Stromal cell of bone marrow (primary cell): ENCODE data around the gene FNDC3B.
A peak's percentile ranks its signal among the peaks of the same experiment; 100 is the strongest.

ENCODE experiments used
- DNase-seq: peaks from one replicate; pipeline ENCODE4 v3.0.0-alpha.2; 2012; ENCODE audit warnings: low read depth

The FNDC3B gene

DNA sequence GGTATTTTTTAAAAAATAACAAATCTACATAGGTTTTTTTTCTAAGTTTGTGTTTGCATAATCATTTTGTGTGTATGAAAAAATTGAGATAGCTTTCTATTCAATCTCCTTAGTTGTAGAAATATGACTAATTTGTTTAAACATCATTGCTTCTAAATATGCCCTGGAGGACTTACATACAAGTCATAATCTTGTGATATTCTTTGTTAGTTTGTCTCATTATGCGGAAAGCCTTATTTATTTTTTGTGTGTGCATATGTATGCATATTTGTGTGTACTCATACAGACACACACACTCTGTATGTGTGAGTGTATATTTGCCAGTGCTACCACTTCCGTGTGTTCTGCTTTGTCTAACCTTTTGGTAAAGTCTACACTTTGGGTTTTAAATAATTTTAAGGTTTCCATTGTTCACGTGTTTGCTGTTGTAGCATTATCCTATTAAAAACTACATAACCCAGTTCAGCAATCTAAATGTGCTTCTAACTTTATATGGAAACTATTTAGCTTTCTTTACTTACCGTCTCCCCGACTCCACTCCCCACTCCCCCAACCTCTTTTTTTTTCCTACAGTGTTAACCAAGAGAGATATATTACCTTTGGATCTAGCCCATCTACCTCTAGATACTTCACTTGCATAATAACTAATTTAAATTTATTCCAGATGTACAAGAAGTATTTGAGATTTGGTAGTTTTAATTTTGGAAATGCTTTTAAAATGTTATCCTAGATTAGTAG lies 111.7 kb downstream of the FNDC3B start:
- DNase-seq, result no peak

DNA sequence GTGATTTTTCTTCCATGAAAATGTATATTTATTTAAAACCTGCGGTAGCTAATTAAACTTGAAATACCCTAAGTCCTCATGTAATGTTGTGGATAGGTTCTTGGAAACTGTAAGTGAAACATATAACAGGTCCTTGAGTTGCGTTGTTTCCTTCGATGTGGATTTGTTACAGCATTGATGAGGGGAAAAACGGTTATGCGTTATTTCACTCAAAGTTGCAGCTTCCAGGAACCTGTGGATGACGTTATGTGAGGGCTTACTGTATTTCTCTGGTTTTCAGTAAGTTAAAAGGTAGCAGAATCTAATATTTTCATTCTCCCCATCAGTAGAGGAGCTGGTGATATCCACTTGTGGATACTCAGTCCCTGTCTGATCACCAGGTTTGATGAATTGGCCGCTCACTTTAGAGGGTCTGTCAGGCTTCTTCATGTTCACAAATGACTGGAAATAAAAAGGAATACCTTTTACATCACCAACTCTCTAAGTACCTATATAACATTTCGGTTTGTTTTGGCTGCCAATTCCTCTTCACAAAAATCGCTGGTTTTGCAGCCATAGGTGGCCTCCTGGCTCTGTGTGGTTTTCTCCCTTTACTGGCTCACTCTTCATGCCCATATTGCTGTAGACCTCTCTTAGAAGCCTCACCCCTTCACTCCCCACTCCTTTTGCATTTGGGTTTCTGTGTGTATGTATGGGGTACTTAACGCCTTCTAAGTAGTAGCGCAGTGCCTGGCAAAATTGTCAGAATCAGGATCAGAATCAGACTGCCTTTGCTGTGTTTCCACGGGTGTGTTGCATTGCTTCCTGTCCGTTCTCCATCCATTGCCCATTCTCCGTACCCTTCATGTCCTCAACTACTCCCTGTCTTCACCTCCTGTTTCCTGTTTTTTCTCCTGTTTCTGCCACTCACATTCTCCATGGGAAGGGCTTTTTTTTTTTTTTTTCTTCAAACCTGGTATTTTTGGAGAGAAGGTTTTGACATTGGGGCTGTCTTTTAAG lies 112.6 kb downstream of the FNDC3B start:
- no peak for DNase-seq

DNA sequence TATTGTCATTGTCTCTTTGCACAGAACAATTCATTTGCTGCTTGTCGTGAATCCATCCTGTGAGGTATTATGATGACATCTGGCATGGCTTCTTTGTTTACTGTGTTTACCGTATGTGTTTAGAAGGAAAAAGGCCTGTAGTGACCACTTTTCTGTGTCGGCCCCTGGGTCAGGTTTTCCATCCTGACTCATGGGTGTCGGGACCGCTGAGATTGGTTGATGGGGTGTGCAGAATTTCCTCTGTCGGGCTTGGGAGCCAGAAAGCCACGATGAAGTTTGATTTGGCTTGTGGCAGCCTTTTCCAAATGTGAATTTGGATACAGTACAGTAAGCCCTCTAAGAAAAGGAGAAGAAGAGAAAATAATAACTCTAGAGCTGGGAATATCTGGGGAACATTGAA lies 113.5 kb downstream of the FNDC3B start:
- peak; percentile 69 for DNase-seq

DNA sequence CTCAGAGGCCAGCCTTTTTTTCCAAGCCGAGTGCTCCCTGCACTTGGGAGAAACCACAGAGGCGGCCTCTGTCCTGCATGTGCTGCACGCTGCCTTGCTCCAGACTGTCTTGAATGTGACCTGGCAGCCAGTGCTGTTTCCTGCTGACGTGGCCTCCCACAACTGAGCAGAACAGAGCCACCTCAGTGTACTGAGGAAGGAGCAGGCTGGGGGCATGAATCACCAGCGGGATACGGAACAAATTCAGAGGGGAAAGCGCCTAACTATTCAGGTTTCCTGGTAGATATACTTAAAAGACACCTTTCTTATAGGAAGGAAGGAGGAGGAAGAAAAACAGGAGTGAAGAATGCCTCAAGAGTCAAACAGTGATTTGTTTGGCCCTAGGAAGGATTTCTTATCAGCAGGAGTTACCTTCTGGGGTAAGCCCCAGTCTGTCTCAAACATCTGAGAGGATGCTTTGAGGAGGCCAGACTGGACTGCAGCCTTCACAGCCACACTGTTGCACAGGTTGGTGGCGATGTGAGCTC lies 114.0 kb downstream of the FNDC3B start:
- DNase-seq, result peak; percentile 97

DNA sequence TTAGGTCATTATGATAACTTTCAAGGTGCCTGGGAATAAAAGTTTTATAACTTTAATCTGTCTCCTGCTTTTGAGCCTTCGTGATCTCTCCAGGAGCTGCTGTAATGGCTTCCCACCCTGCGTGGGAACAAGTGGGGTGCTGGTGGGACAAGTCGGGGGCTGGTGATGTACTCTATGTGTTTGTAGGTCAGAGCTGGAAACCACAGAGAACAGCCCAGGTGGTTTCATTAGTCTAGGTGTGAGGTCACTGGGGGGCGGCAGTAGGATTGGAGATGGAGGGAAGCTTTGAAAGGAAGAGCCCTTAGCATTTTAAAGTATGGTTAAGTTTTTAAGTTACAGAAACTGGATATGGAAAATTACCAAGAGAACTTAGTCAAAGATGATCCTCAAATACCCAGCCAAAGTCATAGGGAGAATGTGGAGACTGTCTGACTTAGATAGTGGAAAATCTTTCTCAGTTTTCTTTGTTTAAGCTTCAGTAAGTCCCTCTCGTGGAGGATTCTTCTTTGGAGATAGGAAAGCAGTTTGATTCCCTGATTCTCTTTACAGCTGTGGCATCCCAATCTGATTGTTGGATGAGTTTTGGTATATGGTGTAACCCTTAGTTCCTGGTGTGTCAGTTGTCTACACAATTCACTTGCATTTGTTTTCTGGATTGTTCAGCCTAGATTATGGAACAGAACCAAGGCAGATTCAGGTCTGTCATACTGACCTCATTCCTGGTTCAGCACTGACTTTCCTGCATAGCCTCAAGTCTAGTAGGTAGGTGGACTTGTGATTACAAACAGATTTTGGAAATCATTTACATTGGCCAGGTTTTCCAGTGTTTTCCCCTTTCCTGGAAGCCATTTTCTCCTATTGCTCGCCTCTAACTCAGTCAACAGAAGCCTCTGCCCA lies 115.6 kb downstream of the FNDC3B start:
- no peak for DNase-seq

DNA sequence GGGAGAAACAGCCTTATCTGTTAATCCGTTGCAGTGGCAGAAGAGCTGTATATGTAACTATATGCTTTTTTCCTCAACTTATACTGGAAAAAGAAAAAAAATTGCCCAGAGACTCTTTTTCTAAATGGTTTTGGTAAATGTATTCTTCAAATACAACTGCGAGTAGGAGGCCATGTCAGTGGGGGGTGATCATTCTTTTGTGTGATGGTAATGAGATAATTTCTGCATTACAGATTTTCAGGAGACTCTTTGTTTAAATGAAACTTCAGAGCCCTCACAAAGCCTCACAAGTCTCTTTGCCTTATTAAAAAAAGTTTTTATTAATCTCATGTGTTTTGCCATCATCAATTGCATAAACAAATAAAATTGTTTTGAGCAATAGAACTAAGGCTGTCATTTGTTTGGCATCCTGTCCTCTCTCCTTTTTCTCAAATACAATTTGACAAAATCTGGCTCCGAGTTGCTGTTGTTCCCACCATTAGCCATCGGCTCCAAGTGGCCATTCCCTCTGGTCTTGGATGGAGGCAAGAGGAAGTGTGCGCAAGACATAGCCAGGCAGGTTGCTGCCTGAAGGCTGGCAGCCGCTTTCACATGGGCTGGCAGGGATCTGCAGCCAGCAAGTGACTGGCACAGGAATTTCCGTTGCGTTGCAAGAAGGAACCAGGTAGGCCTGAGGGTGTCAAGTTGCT lies 116.7 kb downstream of the FNDC3B start:
- DNase-seq, result no peak

DNA sequence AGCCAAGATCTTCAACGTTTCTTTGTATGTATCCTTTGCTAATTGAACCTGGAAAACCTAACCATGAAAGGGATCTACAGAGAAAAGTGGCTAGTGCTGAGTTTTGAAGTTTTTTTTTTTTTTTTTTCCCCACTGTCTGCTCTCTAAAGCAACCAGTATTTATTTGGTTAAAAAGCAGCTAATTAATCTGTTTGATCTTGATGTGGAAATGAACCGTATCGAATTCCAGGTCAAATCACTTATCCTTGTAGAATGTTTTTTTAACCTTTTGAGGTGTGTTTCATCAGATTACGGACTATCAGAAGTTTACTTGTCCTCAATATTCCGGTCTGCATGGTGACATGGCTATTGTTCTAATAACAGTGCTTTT lies 117.2 kb downstream of the FNDC3B start:
- DNase-seq, result no peak

DNA sequence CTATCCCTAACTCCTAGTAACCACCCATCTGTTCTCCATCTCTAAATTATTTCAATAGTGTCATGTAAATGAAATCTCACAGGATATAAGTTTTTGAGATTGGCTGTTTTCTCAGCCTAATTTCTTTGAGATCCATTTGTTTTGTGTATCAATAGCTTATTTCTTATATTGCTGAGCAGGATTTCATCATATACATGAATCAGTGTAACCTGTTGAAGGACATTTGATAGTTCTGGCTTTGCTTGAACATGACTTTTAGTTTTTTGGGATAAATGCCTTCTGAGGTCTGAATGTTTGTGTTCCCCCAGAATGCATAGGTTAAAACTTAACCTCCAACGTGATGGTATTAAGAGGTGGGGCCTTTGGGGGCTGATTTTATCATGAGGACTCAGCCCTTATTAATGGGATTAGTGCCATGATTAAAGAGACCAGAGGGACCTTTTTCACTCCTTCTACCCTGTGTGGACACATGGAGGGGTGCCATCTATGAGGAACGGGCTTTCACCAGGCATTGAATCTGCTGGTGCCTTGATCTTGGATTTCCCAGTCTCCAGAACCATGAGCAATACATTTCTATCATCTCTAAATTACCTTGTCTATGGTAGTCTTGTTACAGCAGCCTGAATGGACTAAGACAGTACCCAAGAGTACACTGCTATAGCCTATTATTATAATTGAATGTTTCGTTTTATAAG lies 118.3 kb downstream of the FNDC3B start:
- DNase-seq, result no peak

DNA sequence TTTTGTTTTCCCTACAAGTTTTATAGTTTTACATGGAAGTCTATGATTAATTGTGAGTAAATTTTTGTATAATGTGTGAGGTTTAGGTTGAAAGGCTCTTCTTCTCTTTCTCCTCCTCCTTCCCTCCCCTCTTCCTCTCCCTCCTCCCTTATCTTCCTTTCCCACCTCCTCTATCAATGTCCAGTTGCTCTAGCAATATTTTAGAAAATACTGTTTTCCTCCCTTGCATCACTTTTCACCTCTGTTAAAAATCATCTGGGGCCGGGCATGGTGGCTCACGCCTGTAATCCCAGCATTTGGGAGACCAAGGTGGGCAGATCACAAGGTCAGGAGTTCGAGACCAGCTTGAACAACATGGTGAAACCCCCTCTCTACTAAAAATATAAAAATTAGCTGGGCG lies 119.4 kb downstream of the FNDC3B start:
- DNase-seq, result no peak

DNA sequence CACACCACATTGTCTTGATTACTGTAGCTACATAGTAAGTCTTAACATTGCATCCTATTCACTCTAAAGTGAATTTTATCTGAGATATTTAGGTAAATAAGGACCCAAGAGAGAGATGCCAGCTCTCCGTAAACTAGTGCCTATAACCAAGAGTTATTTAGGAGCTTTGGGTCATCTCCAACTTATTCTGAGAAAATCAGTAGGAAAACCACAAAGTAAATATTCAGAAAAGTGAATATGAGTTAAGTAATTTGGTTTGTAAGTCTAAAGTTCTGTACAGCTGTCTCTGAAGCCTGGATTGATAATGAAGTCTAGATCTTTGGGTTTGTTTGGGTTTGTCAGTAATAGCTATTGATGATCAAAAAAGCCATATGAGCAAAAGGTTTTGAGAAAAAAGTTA lies 120.0 kb downstream of the FNDC3B start:
- no peak for DNase-seq

DNA sequence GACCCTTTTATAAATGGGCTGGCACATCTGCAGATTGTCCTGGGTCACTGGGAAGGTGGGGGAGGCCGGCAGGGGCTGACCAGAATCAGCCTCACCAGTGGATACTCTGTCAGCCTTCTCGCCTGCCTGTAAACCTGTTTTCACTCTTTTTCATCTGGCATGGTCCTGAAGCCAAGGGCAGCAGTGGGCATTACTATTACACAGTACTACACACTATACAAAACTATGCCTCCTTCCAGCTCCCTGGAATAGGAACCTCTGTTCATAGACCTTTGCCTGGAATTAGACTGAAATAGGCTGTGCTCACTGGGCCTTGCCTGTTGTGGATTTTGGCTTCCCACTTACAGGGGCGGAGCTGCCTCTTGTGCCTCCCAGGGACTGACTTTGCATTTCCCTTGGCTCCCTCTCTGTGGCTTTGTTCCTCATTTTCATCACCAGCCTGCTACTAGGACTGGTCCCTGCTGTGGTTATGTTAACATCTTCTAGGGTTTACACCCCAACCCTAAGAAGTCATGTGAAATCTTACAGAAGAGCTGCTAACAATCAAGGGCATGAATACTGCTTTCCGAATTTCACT lies 120.7 kb downstream of the FNDC3B start:
- DNase-seq, result peak; percentile 63

DNA sequence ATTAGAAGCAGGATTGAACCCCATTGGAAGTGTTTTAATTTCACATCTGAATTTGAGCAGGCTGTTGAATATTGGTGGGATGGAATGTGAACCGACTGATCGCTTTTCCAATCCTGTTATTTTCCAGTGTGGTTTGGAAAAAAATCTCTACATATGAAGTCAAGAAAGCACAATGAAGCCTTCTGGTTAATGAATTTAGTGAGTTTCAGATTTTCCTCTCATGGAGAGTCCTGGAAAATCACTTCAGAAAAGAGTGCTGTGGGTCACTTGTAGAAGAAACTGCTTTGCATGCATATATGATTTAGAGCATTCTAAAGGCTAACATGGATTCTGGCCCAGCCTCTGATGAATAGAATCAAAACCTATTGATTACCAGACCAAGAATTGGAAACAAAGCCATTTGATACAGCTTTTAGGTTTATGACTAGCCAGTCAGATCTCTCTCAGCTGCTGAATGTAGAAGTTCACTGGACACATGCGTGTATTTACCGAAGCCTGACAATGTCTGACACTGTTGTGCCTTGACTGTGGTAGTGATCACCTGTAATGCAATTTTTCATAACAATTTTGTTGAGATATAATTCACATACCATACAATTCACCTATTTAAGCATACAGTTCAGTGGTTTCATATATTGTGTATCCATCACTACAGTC lies 121.9 kb downstream of the FNDC3B start:
- DNase-seq, result no peak

DNA sequence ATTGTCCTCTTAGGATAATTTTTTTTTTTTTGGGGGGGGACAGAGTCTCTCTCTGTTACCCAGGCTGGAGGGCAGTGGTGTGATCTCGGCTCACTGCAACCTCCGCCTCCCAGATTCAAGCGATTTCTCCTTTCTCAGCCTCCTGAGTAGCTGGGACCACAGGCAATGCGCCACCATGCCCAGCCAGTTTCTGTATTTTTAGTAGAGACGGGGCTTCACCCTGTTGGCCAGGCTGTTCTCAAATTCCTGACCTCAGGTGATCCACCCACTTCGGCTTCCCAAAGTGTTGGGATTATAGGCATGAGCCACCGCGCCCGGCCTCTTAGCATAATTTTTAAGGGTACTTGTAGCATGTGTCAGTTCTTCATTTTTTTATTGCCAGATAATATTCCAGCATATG lies 122.6 kb downstream of the FNDC3B start:
- DNase-seq, result no peak

DNA sequence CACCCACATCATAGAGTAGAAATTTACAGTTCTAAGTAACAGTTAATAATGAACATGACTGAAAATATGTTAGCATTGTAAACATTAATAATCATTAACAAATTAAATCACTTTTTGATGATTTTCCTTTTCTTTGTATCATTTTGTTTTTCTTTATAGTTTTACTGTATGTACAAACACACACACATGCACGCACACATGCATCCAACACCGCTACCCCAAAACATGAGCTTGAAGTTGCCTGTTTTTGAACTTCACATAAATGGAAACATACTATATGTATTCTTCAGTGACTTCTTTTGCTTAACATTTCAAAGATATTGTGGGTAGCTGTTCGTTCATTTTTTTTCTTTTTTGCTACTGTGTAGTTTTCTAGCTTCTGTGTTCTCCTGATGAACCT lies 123.9 kb downstream of the FNDC3B start:
- no peak for DNase-seq

DNA sequence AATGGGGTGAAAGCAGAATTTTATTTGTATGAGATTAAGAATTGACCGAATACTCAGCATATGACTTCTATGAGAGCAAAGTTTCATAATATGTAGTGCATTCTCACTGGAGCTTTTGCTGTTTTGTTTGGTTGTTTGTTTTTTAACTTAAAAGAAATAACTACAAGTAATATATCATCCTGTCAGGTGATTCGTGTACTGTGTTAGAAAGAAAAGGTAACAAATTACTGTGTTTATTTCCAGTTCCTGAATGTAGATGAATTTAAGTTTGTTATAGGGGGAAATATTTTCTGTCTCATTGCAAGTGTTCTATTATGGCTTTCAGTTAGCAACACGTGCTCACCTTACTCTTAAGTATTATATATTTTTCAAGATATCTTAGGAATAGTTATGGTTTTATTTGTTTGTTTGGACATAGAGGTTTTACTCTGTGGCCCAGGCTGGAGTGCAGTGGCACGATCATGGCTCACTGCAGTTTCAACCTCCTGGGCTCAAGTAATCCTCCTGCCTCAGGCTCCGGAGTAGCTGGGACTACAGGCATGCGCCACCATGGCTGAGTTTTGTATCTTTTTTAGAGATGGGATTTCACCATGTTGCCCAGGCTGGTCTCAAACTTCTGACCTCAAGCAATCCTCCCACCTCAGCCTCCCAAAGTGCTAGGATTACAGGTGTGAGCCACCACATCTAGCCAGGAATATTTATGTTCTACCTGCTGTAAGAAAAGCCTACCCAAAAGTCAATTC lies 125.4 kb downstream of the FNDC3B start:
- no peak for DNase-seq

DNA sequence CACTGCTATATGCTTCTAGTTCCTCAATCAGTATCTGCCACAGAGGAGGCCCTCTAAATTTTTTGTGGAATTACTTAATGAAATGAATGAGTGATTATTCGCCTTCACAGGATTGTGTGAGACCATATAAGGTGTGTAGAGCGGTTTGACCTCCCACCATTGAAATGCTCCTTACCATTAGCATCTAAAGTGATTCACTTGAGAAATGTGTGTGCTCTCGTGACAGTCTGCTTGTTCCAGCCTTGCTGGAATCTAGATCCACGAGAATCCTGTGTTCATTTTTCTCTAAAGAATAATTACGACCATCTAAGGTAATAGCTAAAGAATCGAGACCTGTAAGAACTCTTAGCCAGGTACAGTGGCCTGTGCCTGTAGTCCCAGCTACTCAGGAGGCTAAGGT lies 126.9 kb downstream of the FNDC3B start:
- DNase-seq, result no peak

DNA sequence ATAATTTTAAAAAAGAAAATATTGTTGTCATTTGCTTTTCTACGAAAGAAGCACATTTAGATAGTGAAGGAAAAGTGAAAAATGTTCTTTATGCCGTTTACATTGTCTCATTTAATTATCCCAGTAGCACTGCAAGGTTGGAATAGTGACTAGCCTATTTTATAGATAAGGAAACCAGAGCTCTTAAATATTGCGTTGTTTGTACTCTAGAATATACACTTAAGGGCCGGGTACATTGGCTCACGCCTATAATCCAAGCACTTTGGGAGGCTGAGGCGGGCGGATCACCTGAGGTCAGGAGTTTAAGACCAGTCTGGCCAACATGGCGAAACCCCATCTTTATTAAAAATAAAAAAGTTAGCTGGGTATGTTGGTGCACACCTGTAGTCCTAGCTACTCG lies 127.5 kb downstream of the FNDC3B start:
- DNase-seq, result no peak

DNA sequence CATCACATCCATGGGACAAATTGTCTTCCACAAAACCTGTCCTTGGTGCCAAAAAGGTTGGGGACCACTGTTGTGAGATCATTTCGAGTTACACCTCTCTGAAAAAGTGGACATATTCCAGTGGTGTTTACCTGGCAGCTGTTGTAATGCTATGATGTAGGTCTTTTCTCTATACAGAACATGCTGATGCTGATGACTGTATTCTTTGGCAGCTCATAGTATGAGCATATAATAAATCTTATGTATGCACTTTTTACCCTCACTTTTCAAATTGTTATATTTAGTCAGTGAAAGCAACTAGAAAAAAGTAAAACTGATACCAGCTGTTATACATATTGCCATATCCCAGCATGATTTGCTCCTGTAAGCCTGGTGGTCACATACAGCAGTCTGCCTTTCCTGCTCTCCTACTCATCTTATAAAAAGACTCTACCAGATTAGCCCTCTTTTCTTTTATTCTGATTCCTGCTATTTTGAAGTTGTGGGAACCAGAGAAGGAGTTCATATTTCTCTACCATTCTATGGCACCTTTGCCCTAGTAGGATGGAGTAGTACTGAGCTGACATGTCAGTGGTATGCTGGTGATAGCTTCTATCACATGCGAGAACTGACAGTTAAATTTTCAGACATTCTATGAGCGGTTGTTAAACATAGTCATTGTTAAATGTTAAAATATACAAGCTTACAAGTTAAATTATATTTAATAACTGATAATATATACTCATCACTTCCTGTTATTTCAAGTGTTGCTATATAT lies 128.7 kb downstream of the FNDC3B start:
- DNase-seq, result no peak
